ENCODE data around the gene GABRR3. TPM values are rescaled to one million over a fixed set of nuclear protein-coding genes. Genes with fewer than 3 reads are reported as not detected.
A peak's percentile ranks its signal among the peaks of the same experiment; 100 is the strongest.

Gene GABRR3
- total RNA-seq, 2 donors from 2014 or later = not detected

GRCh38 chr3:97942801-97943546, 92.1 kb downstream of the GABRR3 start:
- no peaks in the 10 kb centered on the region for H3K9me3 Mint-ChIP-seq
- peak overlapping the region; percentile 48 for H3K4me3 Mint-ChIP-seq
- ATAC-seq (replicated peaks) = peak; percentile 90
- H3K36me3 Mint-ChIP-seq (ENCODE audit: low read depth) = peaks cover 84% of the 10 kb centered on the region
- H3K27ac Mint-ChIP-seq = peak overlapping the region; percentile 90
- no peaks in the 10 kb centered on the region for H3K27me3 Mint-ChIP-seq
- H3K4me1 Mint-ChIP-seq = peaks cover 7% of the 10 kb centered on the region

- Mint-ChIP-seq H3K4me1 (peaks cover 18% of the 10 kb centered on the region), H3K27me3 (no peaks in the 10 kb centered on the region), H3K4me3 (no peak overlapping the region), H3K27ac (no peak overlapping the region), H3K9me3 (no peaks in the 10 kb centered on the region), H3K36me3 (ENCODE audit: low read depth) (peaks cover 76% of the 10 kb centered on the region)
- no peak for ATAC-seq (replicated peaks)
Measured at GRCh38 chr3:97940034-97940433, 95.1 kb downstream of the GABRR3 start.

GRCh38 chr3:97939401-97939800, 95.7 kb downstream of the GABRR3 start:
- Mint-ChIP-seq H3K4me3 (no peak overlapping the region), H3K36me3 (ENCODE audit: low read depth) (peaks cover 76% of the 10 kb centered on the region), H3K4me1 (peaks cover 18% of the 10 kb centered on the region), H3K27ac (no peak overlapping the region), H3K9me3 (no peaks in the 10 kb centered on the region), H3K27me3 (no peaks in the 10 kb centered on the region)
- no peak for ATAC-seq (replicated peaks)

- no peak for ATAC-seq (replicated peaks)
- Mint-ChIP-seq H3K27me3 (no peaks in the 10 kb centered on the region), H3K36me3 (ENCODE audit: low read depth) (peaks cover 69% of the 10 kb centered on the region), H3K9me3 (no peaks in the 10 kb centered on the region), H3K27ac (no peak overlapping the region), H3K4me1 (peaks cover 17% of the 10 kb centered on the region), H3K4me3 (no peak overlapping the region)
Measured at GRCh38 chr3:97938444-97938843, 96.7 kb downstream of the GABRR3 start.

GRCh38 chr3:97937205-97937604, 97.9 kb downstream of the GABRR3 start:
- Mint-ChIP-seq H3K4me1 (peaks cover 11% of the 10 kb centered on the region), H3K27me3 (no peaks in the 10 kb centered on the region), H3K4me3 (no peak overlapping the region), H3K36me3 (ENCODE audit: low read depth) (peaks cover 57% of the 10 kb centered on the region), H3K9me3 (no peaks in the 10 kb centered on the region), H3K27ac (no peak overlapping the region)
- no peak for ATAC-seq (replicated peaks)

GRCh38 chr3:97935842-97936241, 99.3 kb downstream of the GABRR3 start:
- Mint-ChIP-seq H3K4me1 (peaks cover 11% of the 10 kb centered on the region), H3K36me3 (ENCODE audit: low read depth) (peaks cover 54% of the 10 kb centered on the region), H3K27me3 (no peaks in the 10 kb centered on the region), H3K27ac (peak overlapping the region; percentile 63), H3K9me3 (peaks cover 6% of the 10 kb centered on the region), H3K4me3 (no peak overlapping the region)
- ATAC-seq (replicated peaks) = peak; percentile 74

Other genes with a start within 250 kb of the GABRR3 start
- gene CRYBG3, start 213.3 kb downstream of the GABRR3 start, total RNA-seq = 10 to 100 TPM; 15.3 to 26.7 TPM
- gene RIOX2, start 62.9 kb downstream of the GABRR3 start, total RNA-seq = 10 to 100 TPM; 28.0 to 61.5 TPM
- not detected for gene OR5AC2, start 51.9 kb upstream of the GABRR3 start, total RNA-seq
- gene OR5H1, start 95.4 kb upstream of the GABRR3 start, total RNA-seq = not detected
- not detected for gene OR5H14, start 112.2 kb upstream of the GABRR3 start, total RNA-seq
- gene OR5H15, start 131.4 kb upstream of the GABRR3 start, total RNA-seq = not detected
- not detected for gene OR5H6, start 228.9 kb upstream of the GABRR3 start, total RNA-seq
- gene OR5H2, start 247.2 kb upstream of the GABRR3 start, total RNA-seq = not detected

Measured in activated T-helper 17 cell treated with anti-CD3 and anti-CD28 coated beads, Interleukin-2, amount 50 U/mL, for 72 hours (primary cell).